ENCODE data around the gene DNAJB4.

- TF ChIP-seq NFE2 (CRISPR knock-in tag; IDR thresholded peaks at IDR 0.05) (no peak), NBN (conservative IDR thresholded peaks at IDR 0.05) (no peak), POLR2A (IDR thresholded peaks at IDR 0.05; ENCODE audit: insufficient read depth in 1 of 2, low read depth in 2 of 2, low read length in 2 of 2) (no peak), ZBED4 (CRISPR knock-in tag; IDR thresholded peaks at IDR 0.05; ENCODE audit: borderline replicate concordance) (no peak), HDAC1 (CRISPR knock-in tag; IDR thresholded peaks at IDR 0.05) (no peak), NFYB (CRISPR knock-in tag; IDR thresholded peaks at IDR 0.05) (no peak), ZNF264 (CRISPR knock-in tag; IDR thresholded peaks at IDR 0.05) (no peak), MAX (IDR thresholded peaks at IDR 0.05) (no peak), DNMT1 (CRISPR knock-in tag; IDR thresholded peaks at IDR 0.05) (no peak)
Measured at GRCh38 chr1:78015148-78015547, 10.4 kb downstream of the DNAJB4 start.
